GM21526 (cell line): ENCODE results near the gene ADGRG1.

Experiments
- ATAC-seq: cut with Tn5 transposase; IDR thresholded peaks from one replicate; pipeline ENCODE4 v1.9.1; 2021; ENCODE audit warnings: moderate library complexity; ENCODE audit not compliant: unreplicated experiment, low FRiP score

The ADGRG1 gene

GRCh38 chr16:57647136-57647875, 18.9 kb downstream of the ADGRG1 start:
- no peak for ATAC-seq

GRCh38 chr16:57648125-57648524, 19.7 kb downstream of the ADGRG1 start:
- ATAC-seq: no peak

- ATAC-seq: no peak
Measured at GRCh38 chr16:57648581-57649442, 20.4 kb downstream of the ADGRG1 start.

GRCh38 chr16:57649443-57649751, 21.0 kb downstream of the ADGRG1 start:
- no peak for ATAC-seq

GRCh38 chr16:57649846-57650245, 21.4 kb downstream of the ADGRG1 start:
- no peak for ATAC-seq

- no peak for ATAC-seq
Measured at GRCh38 chr16:57651344-57652333, 23.2 kb downstream of the ADGRG1 start.

- no peak for ATAC-seq
Measured at GRCh38 chr16:57652695-57653471, 24.5 kb downstream of the ADGRG1 start.

GRCh38 chr16:57653936-57654335, 25.5 kb downstream of the ADGRG1 start:
- no peak for ATAC-seq

GRCh38 chr16:57656342-57656955, 28.0 kb downstream of the ADGRG1 start:
- no peak for ATAC-seq

- ATAC-seq: no peak
Measured at GRCh38 chr16:57657228-57657627, 28.8 kb downstream of the ADGRG1 start.

- no peak for ATAC-seq
Measured at GRCh38 chr16:57658130-57658877, 29.9 kb downstream of the ADGRG1 start.

GRCh38 chr16:57658878-57659674, 30.6 kb downstream of the ADGRG1 start:
- no peak for ATAC-seq

- no peak for ATAC-seq
Measured at GRCh38 chr16:57660715-57661463, 32.5 kb downstream of the ADGRG1 start.

GRCh38 chr16:57661510-57661909, 33.1 kb downstream of the ADGRG1 start:
- no peak for ATAC-seq

GRCh38 chr16:57661936-57662906, 33.8 kb downstream of the ADGRG1 start:
- ATAC-seq: no peak

GRCh38 chr16:57663436-57663835, 35.0 kb downstream of the ADGRG1 start:
- ATAC-seq: no peak
